Neuronal stem cell (in vitro differentiated cells): ENCODE data around the gene SYDE2.

Experiments used
- DNase-seq: peaks from one replicate; pipeline ENCODE4 v3.0.0-alpha.2; 2013; ENCODE audit warnings: low spot score
- H2AFZ ChIP-seq: one replicate; pipeline ENCODE4 v1.6.1; 2013; ENCODE audit warnings: mild to moderate bottlenecking, low read length, inconsistent platforms
- H2AK5ac ChIP-seq: 2 replicates; pipeline ENCODE4 v1.6.1; 2013; ENCODE audit warnings: low read depth, mild to moderate bottlenecking, inconsistent platforms, low read length, moderate library complexity, mixed read lengths
- H2BK120ac ChIP-seq: 2 replicates; pipeline ENCODE4 v1.6.1; 2013; ENCODE audit warnings: low read depth, mild to moderate bottlenecking, inconsistent platforms, low read length, moderate library complexity, mixed read lengths
- H2BK12ac ChIP-seq: one replicate; pipeline ENCODE4 v1.6.1; 2013; ENCODE audit warnings: low read length, inconsistent platforms
- H2BK15ac ChIP-seq: 2 replicates; pipeline ENCODE4 v1.6.1; 2013; ENCODE audit warnings: mild to moderate bottlenecking, low read length, inconsistent platforms, mixed read lengths
- H2BK5ac ChIP-seq: one replicate; pipeline ENCODE4 v1.6.1; 2013; ENCODE audit warnings: inconsistent platforms, mild to moderate bottlenecking, low read length, moderate library complexity
- H3K14ac ChIP-seq: one replicate; pipeline ENCODE4 v1.6.1; 2013; ENCODE audit warnings: low read length, inconsistent platforms
- H3K18ac ChIP-seq: 2 replicates; pipeline ENCODE4 v1.6.1; 2013; ENCODE audit warnings: low read length, inconsistent platforms
- H3K23ac ChIP-seq: 2 replicates; pipeline ENCODE4 v1.6.1; 2013; ENCODE audit warnings: low read depth, mild to moderate bottlenecking, mixed read lengths, low read length, inconsistent platforms; ENCODE audit not compliant: poor library complexity
- H3K27ac ChIP-seq: replicated peaks from 3 replicates; pipeline ENCODE4 v1.5.1; 2013; ENCODE audit warnings: low read length, inconsistent platforms
- H3K27me3 ChIP-seq, 3 experiments: 2 replicates each; pipeline ENCODE4 v1.6.1; 2013; ENCODE audit warnings: low read length in 3 of 3, mild to moderate bottlenecking in 2 of 3, inconsistent platforms in 1 of 3, low read depth in 1 of 3, mixed read lengths in 1 of 3, moderate library complexity in 1 of 3; ENCODE audit not compliant: control insufficient read depth in 3 of 3, insufficient read depth in 3 of 3
- H3K36me3 ChIP-seq, 2 donors: replicated peaks in 1 of 2; 2 replicates each; pipeline ENCODE4 v1.6.1; 2013; ENCODE audit warnings: low read length in 2 of 2; ENCODE audit not compliant: control insufficient read depth in 2 of 2, insufficient read depth in 2 of 2
- H3K4ac ChIP-seq: 2 replicates; pipeline ENCODE4 v1.6.1; 2013; ENCODE audit warnings: inconsistent platforms, mild to moderate bottlenecking, low read length, moderate library complexity
- H3K4me1 ChIP-seq, 2 donors: 1 replicate in 1 of 2; 2 replicates in 1 of 2; pipeline ENCODE4 v1.6.1; 2013; ENCODE audit warnings: low read length in 2 of 2, low read depth in 1 of 2; ENCODE audit not compliant: control insufficient read depth in 2 of 2, insufficient read depth in 1 of 2
- H3K4me2 ChIP-seq: one replicate; pipeline ENCODE4 v1.6.1; 2013; ENCODE audit warnings: mild to moderate bottlenecking, low read length, inconsistent platforms; ENCODE audit not compliant: insufficient read depth, poor library complexity, severe bottlenecking
- H3K4me3 ChIP-seq, 2 donors: 2 replicates each; pipeline ENCODE4 v1.5.1; 2013; ENCODE audit warnings: low read length in 2 of 2, mild to moderate bottlenecking in 2 of 2, inconsistent platforms in 1 of 2, moderate library complexity in 1 of 2
- H3K79me1 ChIP-seq: one replicate; pipeline ENCODE4 v1.6.1; 2013; ENCODE audit warnings: low read depth, mild to moderate bottlenecking, inconsistent platforms, low read length, moderate library complexity
- H3K9ac ChIP-seq: one replicate; pipeline ENCODE4 v1.6.1; 2013; ENCODE audit warnings: mild to moderate bottlenecking, low read depth, low read length, inconsistent platforms; ENCODE audit not compliant: poor library complexity
- H3K9me3 ChIP-seq, 2 donors: replicated peaks in 1 of 2; 2 replicates each; pipeline versions ENCODE3 to v1.6.1; 2013; ENCODE audit warnings: low read length in 2 of 2, mild to moderate bottlenecking in 2 of 2, inconsistent platforms in 1 of 2, low read depth in 1 of 2, mixed read lengths in 1 of 2, moderate library complexity in 1 of 2; ENCODE audit not compliant: control insufficient read depth in 2 of 2, insufficient read depth in 1 of 2
- H4K8ac ChIP-seq: one replicate; pipeline ENCODE4 v1.6.1; 2013; ENCODE audit warnings: low read depth, mild to moderate bottlenecking, inconsistent platforms, low read length, moderate library complexity
- H4K91ac ChIP-seq: one replicate; pipeline ENCODE4 v1.6.1; 2013; ENCODE audit warnings: low read length, low read depth, mild to moderate bottlenecking, inconsistent platforms; ENCODE audit not compliant: poor library complexity
- WGBS, 2 donors: extraction: QIAGEN DNeasy Blood & Tissue Kit; methylation state at CpG; one replicate each; pipeline ENCODE4 v1.1.7; 2013; ENCODE audit warnings: missing lambda C conversion rate in 2 of 2, mixed read lengths in 1 of 2; ENCODE audit not compliant: insufficient read length in 2 of 2, insufficient replicate concordance in 1 of 2; ENCODE audit errors: extremely low coverage in 2 of 2; 5-methylcytosine and 5-hydroxymethylcytosine counted together

The SYDE2 gene

DNA sequence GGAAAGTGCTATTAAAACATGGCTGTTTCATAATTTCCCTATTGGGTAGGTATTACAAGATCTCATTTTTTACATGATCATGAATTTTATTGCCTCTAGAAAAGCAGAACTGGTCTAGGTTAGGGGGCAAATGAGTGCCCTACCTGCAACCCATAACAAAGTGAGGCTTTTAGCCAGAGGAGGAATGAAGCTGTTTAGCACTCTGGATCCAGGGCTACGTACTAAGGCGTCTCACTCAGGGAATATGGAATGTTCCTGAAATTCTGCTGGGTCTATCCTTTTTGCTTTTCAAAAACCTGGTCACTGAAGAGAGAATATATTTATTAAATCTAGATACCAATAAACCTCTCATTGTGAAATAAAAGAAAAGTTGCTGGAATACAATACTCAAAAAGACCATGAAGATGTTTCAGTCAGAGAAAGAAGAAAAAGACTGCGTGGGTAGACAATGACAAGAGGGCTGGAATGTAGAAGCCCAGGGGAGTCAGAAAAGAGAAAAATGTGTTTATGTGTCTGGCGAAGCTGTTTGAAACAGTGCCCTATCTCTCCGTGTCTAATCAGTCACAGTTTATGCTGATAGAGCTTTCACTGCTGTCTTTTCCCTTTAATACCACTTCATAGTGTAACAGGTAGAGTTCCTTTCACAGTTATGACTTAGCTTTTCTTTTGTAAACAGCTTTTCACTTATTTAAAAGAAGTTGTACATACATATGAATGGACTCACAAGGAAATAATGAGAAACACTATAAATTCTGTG is 25.0 kb upstream of the SYDE2 start:
- no peaks in the 10 kb centered on the region for H3K36me3 ChIP-seq
- no peak overlapping the region for H3K18ac ChIP-seq
- peak overlapping the region; percentile 25 for H2AFZ ChIP-seq
- no peak overlapping the region for H3K4me2 ChIP-seq
- H3K9ac ChIP-seq: no peak overlapping the region
- peaks cover 4 to 9% of the 10 kb centered on the region in 2 donors for H3K4me1 ChIP-seq
- H2BK12ac ChIP-seq: no peak overlapping the region
- H4K91ac ChIP-seq: no peak overlapping the region
- H3K27ac ChIP-seq: no peak overlapping the region
- H3K4ac ChIP-seq: no peak overlapping the region
- no peak overlapping the region for H3K4me3 ChIP-seq
- no peak overlapping the region for H2BK120ac ChIP-seq
- no CpG with 5 or more reads among the region's 5 CpGs for WGBS, 2 donors
- H3K79me1 ChIP-seq: no peaks in the 10 kb centered on the region
- peaks cover 0 to 34% (median 0%) of the 10 kb centered on the region in 3 experiments for H3K27me3 ChIP-seq
- no peak overlapping the region for H2BK15ac ChIP-seq
- H4K8ac ChIP-seq: no peak overlapping the region
- no peaks in the 10 kb centered on the region for H3K9me3 ChIP-seq
- no peak overlapping the region for H2BK5ac ChIP-seq
- H3K14ac ChIP-seq: no peak overlapping the region
- no peak overlapping the region for H3K23ac ChIP-seq
- no peak for DNase-seq
- H2AK5ac ChIP-seq: no peak overlapping the region

DNA sequence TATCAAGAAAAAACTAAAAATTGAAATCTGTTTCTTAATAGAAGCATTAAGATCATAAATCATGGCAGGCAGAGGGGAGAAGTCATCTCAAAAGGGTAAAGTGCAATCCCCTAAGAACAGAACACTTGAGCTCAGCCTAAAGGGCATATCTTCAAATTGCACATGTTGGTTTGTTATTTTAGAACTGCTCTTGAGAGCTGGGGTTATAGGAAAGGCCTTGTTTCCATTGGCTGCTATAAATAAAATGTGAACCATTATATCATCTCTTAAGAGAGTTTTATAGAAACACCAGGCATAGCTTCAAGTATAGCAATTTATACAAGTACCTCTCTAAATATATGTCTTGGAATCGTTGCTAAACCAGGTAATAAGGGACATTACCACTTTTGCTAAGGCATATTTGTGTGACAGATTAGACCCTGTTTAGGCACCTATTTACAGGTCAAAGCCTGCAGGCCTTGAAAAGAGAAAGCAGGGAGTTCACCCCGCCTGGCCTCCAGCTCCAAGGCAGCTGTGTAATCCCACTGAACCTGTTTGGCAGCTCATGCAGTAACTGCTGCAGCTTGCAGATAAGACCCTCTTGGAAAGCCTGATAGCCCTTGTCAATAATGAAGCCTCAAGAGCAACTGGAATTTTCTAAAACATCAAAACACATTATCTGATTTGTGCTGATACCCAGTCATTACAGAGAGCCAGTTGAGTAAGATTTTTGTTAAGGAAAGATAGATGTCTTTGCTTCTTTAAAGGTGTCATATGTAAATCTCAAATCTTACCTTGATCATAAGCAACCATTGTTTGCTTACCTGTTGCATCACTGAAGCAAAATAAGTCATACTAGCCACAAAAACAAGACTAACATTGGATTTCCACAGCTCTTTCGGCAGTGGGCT is 24.2 kb upstream of the SYDE2 start:
- DNase-seq: no peak
- Histone ChIP-seq H3K4me3 (no peak overlapping the region), H3K4me2 (no peak overlapping the region)

DNA sequence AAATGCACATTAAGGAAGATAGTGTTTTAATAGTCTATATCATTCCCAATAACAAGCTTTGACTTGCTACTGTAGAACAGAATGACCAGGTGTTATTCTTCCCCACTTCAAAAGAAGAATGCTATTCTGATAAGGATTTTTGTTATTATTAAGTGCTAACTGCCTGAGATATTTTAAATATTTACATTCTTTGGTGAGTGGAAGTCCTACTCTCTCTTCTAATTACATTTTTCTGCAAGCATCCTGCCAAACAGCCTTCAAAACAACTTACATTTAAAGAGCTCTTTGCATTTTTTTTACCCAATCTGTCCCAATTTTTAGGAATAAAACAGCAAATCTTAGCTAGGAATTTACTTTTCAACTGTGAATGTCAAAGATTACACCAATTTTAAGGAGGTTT is 23.5 kb upstream of the SYDE2 start:
- Histone ChIP-seq H3K9me3 (no peaks in the 10 kb centered on the region), H2AFZ (no peak overlapping the region), H3K27ac (no peak overlapping the region), H3K4me2 (no peak overlapping the region), H3K18ac (no peak overlapping the region), H3K4ac (no peak overlapping the region), H4K8ac (no peak overlapping the region), H3K23ac (no peak overlapping the region), H3K14ac (no peak overlapping the region), H3K4me3 (no peak overlapping the region), H3K27me3 (peaks cover 0 to 49% (median 0%) of the 10 kb centered on the region in 3 experiments), H3K9ac (no peak overlapping the region), H3K4me1 (peaks cover 6 to 9% of the 10 kb centered on the region in 2 donors), H2BK120ac (no peak overlapping the region), H3K79me1 (no peaks in the 10 kb centered on the region), H2AK5ac (no peak overlapping the region), H2BK12ac (no peak overlapping the region), H2BK5ac (no peak overlapping the region), H2BK15ac (no peak overlapping the region), H3K36me3 (no peaks in the 10 kb centered on the region), H4K91ac (no peak overlapping the region)
- no peak for DNase-seq

More for the DNA sequence above, 24.2 kb upstream of the SYDE2 start:
- Histone ChIP-seq H4K91ac (no peak overlapping the region), H2AFZ (no peak overlapping the region), H3K9ac (no peak overlapping the region), H3K27ac (no peak overlapping the region), H3K14ac (no peak overlapping the region), H3K79me1 (no peaks in the 10 kb centered on the region), H2AK5ac (no peak overlapping the region), H3K9me3 (no peaks in the 10 kb centered on the region), H2BK15ac (no peak overlapping the region), H3K27me3 (peaks cover 0 to 42% (median 0%) of the 10 kb centered on the region in 3 experiments), H4K8ac (no peak overlapping the region), H3K4ac (no peak overlapping the region), H3K18ac (no peak overlapping the region), H3K4me1 (peaks cover 6 to 9% of the 10 kb centered on the region in 2 donors), H3K36me3 (no peaks in the 10 kb centered on the region), H2BK12ac (no peak overlapping the region), H2BK5ac (no peak overlapping the region), H3K23ac (no peak overlapping the region), H2BK120ac (no peak overlapping the region)
- WGBS, 2 donors: no CpG with 5 or more reads among the region's 3 CpGs

DNA sequence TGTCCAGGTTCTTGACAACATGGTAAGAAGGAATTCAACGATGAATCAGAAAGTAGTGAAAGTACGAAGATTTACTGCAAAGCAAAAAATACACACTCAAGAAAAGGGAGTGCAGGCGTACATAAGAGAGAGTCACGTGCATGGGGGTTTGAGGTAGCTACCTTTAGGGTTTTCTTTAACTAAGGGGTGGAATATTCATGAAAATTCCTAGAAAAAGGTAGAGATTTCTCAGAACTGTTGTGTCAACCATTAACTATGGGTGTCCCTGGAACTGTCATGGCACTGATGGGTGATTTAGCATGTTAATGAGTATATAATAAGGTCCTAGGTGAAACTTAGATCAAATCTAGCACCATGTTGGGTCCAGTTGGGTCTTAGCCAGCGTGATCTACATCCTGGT is 22.5 kb upstream of the SYDE2 start:
- Histone ChIP-seq H2BK12ac (no peak overlapping the region), H4K8ac (no peak overlapping the region), H3K14ac (no peak overlapping the region), H3K4me2 (no peak overlapping the region), H3K23ac (no peak overlapping the region), H3K4ac (no peak overlapping the region), H3K4me1 (peaks cover 6 to 9% of the 10 kb centered on the region in 2 donors), H2BK5ac (no peak overlapping the region), H3K18ac (no peak overlapping the region), H3K27ac (no peak overlapping the region), H4K91ac (no peak overlapping the region), H2AK5ac (no peak overlapping the region), H3K4me3 (no peak overlapping the region), H3K27me3 (peaks cover 0 to 49% (median 0%) of the 10 kb centered on the region in 3 experiments), H3K9me3 (no peaks in the 10 kb centered on the region), H2BK15ac (no peak overlapping the region), H2BK120ac (no peak overlapping the region), H3K79me1 (no peaks in the 10 kb centered on the region), H3K36me3 (no peaks in the 10 kb centered on the region), H3K9ac (no peak overlapping the region), H2AFZ (no peak overlapping the region)
- DNase-seq: no peak
- WGBS, 2 donors: no CpG with 5 or more reads among the region's 5 CpGs
